GM19467 (cell line): ENCODE results near the gene CARHSP1.
"Not testable (repeated sequence)": the region's sequence is repeated elsewhere in the genome, so short reads cannot be mapped to it uniquely, and the experiment has no call there.

Experiments used
- ATAC-seq: cut with Tn5 transposase; IDR thresholded peaks from one replicate; pipeline ENCODE4 v1.9.1; 2021; ENCODE audit warnings: mild to moderate bottlenecking, moderate library complexity; ENCODE audit not compliant: unreplicated experiment

The CARHSP1 gene

DNA sequence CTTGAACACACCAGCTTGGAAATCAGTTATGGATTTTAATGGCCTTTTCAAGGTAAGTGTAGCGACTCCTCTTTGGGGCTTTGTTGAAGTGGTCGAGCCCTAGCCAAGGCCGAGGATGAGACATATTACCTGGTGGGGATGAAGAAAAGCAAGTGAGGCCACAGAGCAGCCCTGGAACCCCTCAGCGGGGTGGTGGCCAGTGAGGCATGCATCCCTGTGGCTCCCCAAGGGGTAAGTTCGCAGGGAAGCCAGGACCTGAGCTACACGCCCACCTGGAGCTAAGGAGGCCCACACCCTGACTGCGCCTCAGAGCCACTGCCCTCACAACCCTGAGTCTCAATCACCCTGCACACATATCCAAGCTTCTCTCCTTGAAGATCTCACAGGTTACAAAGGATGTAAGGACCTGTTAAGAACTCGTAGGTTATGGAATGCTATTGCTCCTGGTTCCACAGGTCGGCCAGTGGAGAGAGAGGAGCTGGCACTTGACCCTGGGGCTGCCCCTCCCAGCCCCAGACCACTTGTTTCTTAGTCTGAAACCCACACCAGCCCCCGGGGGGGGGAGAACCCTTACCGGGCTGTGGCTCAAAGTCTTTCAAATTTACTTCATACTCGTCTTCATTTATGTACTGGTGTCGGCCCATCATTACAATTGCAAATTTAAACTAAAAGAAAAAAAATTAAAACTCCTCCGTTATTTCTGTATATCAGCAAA lies 25.3 kb upstream of the CARHSP1 start:
- ATAC-seq, result no peak

DNA sequence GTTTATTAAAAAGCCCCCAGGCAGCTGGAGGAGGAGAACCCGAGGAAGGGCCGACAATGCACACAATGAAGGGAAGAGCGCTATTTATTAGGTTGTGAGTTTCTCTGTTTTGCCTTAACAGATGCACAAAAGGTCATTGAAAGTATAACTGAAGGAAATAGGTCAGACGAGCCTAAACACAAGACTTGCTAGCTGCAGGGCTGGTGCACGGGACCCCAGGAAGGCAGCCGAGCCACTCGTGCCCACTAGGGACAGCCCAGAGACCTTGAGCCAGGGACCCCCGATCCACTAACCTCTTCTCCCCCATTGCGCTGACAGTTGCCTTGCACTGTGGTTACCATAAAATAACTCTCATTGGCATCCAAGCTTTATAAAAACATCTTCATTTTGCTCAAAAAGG lies 24.6 kb upstream of the CARHSP1 start:
- ATAC-seq, result no peak

DNA sequence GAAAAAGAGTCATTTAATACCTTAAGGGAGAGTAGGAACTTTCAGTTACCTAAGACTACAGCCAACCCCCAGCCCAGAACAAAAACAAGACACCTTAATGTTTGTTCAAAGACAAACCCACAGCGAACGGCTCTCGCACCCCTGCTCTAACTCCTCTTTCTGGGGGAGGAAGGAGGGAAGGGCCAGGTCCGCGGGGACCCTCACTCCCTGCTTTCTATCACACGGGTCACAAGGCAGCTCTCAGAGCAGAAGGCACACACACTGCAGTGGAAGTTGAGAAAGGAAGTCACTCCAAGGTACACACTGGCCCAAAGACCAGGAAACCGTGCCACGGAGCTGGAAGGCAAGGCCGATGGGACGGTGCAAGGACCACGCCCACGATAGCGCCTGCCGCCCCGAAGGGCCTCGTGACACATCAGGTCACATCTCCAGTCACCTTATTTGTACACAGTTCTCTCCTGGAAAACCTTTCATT lies 23.3 kb upstream of the CARHSP1 start:
- peak; percentile 9 for ATAC-seq

DNA sequence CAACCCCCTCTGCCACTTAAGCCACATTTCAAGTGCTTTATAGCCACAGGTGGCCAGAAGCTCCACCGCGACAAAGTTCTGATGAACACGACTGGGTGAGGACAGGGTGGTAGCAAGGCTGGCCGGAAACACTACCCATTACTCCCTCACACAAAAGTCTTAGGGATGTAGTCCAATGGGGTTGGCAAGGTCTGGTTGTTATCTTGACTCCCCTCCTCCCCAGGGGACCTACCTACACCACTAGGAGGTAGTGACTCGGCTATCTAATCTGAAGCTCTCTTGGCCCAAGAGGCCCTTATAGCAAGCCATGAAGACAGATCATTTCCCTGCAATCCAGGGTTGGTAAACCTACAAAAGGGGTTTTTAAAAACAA lies 21.7 kb upstream of the CARHSP1 start:
- ATAC-seq, result no peak

DNA sequence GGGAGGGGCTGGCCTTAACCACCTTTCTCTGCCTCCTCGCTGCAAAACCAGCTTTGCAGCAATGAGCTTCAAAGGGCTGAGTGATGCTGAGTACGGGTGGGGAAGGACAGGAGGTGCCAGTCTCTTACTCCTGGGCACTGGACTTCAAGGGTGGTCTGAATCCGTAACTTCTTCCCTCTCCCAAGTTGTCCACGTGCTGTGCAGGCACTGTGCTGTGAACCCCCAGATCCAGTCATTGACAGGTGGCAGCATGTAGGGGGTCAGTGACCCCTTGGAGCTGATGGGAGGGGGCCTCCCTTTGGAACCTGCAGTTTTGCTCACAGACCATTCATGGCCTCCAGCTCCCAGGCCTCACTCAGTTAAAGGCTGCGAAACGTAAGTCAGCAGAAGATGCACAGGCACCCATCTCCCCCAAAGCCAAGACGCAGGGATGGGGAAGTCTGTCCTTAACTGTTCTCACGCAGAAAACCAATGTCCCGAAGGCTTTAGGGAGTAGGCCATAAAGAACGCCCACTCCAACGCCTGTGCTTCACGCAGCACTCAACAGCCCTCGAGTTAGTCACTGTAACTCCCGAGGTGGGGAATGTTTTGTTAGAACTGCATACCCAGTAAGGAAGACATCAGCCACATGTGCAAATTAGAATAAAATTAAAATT lies 21.2 kb upstream of the CARHSP1 start:
- ATAC-seq, result no peak

DNA sequence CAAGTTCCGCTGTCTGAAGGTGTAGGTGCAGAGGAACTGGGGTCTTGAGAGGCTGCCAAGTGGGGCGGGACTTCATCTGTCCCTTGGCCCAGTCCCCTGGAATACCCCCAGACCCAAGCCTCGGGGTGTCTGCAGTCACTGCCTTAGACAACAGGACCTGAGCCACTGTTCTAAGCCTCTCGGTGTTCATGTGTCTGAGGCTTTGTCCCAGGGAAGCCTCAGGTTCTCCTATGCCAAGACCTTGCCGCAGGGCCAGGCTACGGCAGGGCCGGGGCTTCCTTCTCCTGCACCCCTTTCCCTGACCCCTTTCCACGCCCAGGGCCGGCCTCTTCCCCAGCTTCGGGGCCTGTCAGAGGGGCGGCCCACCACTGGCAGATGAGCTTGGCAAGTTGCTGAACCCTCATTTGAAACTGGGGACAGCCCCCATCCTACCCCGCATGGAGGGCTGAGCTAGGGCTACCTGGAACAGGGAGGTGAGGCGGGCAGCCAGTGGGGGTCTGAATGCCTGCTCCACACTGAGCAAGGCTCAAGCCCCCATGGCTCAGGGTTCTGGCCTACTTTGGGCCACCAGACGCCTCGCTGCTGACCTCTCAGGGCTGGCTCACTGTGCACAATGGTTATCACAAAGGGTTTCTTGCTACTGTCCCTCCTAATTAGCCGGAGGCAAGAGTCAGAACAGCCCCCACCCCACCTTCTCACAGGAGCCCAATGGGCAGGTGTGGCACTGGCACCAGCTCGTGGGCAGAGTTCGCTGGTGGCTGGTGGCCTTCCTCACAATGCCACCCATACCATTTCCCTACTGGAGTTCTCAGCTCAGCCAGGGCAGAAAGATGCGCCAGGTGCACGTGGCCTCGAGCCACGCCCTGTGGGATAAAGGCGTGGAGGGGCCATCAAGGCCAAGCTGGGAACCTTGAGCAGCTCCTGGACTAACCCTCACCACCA lies 20.4 kb upstream of the CARHSP1 start:
- no peak for ATAC-seq

DNA sequence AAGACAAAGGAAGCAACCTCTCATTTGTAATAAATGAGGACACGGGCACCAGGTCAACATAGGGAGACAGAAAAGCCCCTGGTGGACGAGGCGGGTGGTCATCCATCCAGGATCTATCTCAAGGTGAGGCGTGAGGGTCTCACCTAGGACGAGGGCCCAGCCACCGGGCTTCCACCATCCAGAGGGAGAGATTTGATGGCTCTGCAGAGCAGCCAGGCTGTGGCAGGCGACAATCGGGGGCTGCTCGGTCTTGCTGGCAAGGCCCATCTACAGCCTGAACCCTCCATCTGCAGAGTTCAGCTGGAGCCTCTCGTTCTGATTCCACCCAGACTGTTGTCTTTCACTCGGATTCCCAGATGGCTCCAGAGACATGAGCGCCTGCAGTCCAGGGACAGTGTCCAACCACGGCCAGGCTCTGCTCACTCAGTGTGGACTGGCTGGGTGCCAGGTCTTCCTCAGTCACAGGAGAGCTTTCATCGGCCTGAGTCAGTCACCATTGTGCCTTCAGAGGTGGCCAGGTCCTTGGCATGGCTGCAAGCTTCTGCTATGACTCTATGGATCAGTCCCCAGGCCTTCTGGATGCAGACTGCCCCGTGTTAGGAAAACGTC lies 19.2 kb upstream of the CARHSP1 start:
- no peak for ATAC-seq

DNA sequence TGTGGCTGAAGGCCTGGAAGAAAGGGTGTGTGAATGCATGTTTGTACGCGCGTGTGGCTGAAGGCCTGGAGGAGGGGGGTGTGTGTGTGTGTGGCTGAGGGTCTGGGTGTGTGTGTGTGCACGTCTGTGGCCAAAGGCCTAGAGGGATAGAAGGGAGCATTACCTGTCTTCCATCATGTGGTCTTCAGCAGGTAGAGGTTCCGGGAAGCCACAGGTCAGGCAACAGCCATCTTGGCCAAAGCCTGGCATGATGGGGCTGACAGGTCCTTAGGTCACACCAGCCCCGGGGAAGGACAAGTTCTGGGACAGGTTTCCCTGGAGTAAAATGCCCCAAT lies 18.6 kb upstream of the CARHSP1 start:
- ATAC-seq, result no peak

DNA sequence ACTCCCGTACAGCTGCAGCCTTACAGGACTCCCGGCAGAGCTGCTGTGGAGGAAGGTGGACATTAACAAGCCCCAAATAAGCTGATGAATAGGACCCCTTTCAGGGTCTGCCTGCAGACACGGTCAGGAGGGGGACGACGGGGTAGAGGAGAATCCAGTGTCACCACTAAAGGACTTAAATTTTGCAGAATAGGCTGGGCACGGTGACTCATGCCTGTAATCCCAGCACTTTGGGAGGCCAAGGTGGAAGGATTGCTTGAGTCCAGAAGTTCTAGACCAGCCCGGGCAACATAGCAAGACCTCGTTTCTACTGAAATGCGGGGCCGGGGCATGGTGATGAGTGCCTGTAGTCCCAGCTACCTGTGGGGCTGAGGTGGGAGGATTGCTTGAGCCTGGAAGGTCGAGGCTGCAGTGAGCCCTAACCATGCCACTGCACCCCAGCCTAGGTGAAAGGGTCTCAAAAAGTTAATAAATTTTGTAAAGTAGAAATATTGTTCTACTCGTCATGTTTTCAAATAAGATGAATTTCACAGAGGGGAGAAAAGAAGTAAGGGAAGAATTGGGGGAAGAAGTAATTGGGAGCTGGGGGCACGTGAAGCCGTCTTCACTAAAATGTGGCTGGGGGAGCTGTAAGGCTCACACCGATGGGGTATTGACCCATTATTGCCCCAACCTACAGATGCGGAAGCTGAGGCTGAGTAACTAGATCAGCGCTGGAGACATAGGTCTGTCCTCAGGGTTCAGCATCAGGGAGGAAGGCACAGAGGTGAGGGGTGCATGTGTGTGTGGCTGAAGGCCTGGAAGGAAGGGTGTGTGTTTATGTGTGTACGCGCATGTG lies 18.0 kb upstream of the CARHSP1 start:
- ATAC-seq, result no peak

DNA sequence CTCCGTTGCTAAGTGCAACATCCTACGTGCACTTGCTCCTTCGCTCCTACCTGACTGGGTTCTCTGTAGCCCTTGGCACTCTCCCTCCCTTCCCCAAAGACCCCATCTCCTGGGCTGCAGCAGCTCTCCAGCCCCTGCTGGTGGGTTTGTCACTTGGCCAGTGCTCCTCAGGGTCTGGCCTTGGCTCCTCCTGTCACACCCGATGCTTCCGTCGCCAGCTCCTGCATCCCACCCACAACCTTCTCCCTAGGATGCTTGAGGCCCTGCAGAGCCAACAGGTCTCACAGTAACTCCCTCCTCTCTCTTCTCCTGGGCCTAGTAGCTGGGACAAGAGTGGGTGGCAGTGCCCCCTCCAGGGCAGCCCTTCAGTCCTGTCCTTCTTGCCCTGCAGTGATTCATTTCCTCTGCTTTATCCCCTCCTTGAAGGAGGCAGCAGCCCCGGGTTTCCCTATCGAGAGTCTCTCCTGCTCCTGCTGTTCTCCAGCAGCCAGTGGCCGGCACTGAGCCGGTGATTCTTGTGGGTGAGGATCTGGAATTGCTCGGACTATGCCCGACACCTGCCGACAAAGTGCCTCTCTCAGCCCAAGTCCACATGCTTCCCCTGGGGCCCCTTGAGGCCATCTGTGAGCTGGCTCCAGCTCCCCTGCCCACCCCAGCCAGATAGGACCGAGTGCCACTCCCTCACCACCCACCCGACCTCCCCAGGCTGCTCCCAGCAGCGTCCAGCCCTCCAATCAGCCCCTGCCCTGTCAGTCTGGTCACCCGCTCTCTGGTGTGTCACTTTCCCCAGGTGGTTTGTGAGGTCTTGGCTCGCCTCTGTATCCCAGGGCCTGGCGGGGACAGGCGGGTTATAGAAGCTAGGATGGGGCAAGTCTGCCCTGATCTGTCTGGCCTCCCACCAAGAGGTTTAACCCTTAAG lies 17.1 kb upstream of the CARHSP1 start:
- no peak for ATAC-seq

DNA sequence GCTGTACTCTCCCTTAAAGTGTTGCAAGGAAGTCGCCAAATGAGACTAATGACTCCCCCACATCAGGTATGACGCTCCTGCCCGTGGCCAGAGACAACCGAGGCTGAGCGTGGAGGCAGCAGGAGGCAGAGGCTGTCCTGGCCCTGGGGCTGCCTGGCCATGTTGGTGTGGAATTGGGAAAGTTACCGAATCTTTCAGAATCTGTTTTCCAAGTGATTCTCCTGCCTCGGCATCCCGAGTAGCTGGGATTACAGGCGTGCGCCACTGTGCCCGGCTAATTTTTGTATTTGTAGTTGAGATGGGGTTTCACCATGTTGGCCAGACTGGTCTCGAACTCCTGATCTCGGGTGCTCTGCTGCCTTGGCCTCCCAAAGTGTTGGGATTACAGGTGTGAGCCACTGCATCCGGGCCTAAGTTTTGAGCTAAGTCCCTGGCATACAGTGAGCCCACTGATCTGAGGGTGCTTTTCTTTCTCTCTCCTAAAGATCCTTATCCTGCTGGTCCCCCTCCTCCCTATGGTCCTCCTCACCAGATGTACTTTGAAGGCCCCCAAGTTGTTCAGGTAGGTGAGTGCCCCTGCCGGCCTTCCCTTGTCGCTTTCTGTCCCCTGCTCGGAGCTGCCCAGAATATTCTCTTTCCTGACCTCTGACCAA lies 14.0 kb upstream of the CARHSP1 start:
- no peak for ATAC-seq

DNA sequence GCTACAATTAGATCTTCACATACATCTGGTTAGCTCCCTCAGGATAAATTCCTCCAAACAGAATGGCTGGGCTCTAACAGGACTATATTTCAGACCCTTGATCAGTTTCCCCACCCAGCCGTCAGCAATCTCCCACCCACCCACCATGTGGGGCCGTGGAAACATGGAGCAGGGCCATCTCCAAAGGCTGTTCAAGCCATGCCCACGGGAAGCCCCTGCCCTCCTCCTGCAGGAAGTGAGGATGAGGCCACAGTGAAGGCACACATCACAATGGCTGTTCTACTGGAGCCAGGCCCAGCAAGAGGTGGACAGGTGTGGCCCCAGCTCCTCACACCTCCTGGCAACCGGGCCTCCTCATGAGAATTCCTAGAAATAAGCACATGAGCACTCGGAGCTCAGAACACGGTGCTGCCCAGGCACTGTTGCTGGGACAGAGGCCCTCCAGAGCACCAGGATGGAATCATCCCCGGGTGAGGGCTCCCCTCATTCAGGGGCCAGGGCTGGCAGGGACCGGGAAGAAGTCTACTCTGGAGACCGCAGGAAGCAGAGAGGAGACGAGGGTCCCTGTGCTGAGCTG lies 13.3 kb upstream of the CARHSP1 start, which contains the start of gene LITAFD:
LITAFD (plus strand) TSS at position 311 of the 577 bp plus-strand sequence. CDS start 2,005 bp downstream, outside the sequence.
- no peak for ATAC-seq

DNA sequence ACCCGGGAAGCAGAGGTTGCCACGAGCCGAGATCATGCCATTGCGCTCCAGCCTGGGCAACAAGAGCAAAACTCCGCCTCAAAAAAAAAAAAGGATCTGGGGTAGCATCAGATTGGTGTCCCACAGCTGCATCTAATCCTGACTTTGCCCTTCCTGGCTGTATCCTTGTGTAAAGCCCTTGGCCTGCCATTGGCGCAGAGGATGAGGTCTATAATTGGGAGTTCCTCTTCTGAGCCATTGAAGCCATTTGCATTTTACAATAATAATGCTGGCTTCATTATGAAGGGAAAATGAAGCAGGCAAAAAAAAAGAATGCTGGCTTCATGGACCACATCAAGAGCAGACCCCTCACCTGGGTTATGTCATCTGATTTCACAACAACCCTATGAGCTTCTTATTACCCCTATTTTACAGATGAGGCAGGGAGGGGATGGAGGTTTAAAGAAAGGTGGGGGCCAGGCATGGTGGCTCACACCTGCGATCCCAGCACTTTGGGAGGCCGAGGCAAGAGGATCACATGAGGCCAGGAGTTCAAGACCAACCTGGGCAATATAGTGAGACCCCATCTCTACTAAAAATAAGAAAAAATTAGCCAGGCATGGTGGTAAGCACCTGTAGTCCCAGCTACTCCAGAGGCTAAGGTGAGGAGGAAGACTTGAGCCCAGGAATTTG lies 12.2 kb upstream of the CARHSP1 start:
- ATAC-seq, result no peak

DNA sequence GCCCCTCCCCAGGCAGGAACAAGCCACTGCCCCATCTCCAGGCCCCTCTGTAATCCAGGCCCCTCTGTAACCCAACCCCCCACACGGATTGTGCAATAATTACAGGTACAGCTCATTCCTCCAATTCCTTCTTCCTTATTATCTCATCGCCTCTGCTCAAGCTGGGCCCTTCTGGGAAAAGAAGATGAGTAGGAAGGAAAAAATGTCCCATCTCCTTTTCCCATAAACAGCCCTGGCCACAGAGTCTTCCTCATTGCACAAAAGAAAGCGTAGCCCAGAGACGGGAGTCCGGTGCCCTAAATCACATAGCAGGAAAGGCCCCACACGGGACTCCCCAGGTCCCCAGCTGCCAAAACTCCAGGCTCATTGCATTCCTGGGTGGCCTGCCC lies 9.7 kb upstream of the CARHSP1 start:
- no peak for ATAC-seq

DNA sequence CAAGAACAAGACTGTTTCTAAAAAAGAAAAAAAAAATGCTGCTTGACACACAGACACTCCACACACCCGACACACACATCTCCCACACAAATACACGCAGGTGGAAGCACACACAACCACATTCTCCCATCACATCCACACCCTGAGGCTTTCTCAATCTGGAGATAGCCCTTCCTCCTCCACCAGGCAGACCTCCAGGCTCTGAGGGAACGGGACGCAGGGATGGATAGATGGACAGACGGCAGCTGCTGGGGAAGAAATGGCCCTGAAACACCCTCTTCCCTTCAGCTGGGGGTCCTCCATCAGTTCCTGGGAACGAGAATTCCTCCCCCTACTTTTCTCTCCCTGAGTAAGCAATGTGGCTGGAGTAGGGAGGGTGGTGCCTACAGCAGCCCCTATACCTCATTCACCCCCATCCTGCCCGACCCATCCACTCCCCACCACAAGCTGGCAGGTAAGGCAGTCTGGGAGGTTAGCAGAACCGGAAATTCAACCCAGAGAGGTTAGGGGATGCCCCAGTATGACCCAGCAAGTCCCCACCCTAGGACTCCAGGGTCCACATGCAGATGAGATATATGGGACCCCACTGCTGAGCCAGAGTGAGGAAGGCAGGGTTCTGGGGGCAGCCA lies 9.2 kb upstream of the CARHSP1 start:
- no peak for ATAC-seq

DNA sequence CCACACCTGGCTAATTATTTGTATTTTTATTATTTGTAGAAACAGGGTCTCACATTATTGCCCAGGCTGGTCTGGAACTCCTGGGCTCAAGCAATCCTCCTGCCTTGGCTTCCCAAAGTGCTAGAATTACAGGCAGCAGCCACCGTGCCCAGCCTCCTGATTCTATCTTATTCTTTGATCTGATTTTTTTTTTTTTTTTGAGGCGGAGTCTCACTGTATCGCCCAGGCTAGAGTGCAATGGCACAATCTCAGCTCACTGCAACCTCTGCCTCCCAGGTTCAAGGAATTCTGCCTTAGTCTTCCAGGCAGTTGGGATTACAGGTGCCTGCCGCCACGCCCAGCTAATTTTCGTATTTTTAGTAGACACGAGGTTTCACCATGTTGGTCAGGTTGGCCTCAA lies 6.5 kb upstream of the CARHSP1 start:
- not testable (repeated sequence) for ATAC-seq

DNA sequence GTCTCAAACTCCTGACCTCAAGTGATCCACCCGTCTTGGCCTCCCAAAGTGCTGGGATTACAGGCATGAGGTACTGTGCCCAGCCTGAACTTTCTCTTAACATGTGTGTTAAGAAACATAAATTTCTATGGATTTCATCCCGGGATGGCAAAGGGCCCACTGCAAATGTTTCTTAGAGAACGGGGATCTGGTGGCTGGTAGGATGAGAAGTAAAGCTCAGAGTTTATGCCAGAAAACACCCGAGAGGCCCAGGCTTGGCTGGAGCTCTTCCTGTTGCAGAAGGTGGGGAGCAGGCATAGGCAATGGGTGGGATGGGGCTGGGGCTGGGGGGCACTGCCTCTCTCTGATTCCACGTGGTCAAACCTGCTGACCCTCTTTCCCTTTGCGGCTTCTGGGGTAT lies 5.6 kb upstream of the CARHSP1 start:
- no peak for ATAC-seq
